ENCODE results near the gene TRUB1.

Gene TRUB1

GRCh38 chr10:114930320-114930719, 7.7 kb upstream of the TRUB1 start:
- Histone ChIP-seq H3K4me1 (ENCODE audit: low read length) (peaks cover 10% of the 10 kb centered on the region), H3K4me2 (ENCODE audit: low read length) (no peak overlapping the region)

GRCh38 chr10:114931072-114931679, 6.8 kb upstream of the TRUB1 start:
- Histone ChIP-seq H3K27me3 (ENCODE audit: low read depth, low read length) (no peaks in the 10 kb centered on the region), H3K79me2 (ENCODE audit: low read length) (no peaks in the 10 kb centered on the region), H3K9me3 (ENCODE audit: insufficient read depth, low read length) (no peaks in the 10 kb centered on the region), H3K4me1 (ENCODE audit: low read length) (peaks cover 2% of the 10 kb centered on the region), H3K9ac (ENCODE audit: low read length) (no peak overlapping the region), H3K4me2 (ENCODE audit: low read length) (no peak overlapping the region), H3K27ac (ENCODE audit: low read length) (no peak overlapping the region), H3K36me3 (replicated peaks; ENCODE audit: low read depth, low read length) (no peaks in the 10 kb centered on the region), H3K4me3 (ENCODE audit: low read length) (no peak overlapping the region), H4K20me1 (ENCODE audit: insufficient read depth, low read length) (no peaks in the 10 kb centered on the region), H2AFZ (ENCODE audit: low read depth, low read length) (no peak overlapping the region)
- TF ChIP-seq CTCF (IDR thresholded peaks at IDR 0.05; ENCODE audit: low read depth, low read length) (no peak), EZH2phosphoT487 (IDR thresholded peaks at IDR 0.05; ENCODE audit: low read depth) (no peak)

More at GRCh38 chr10:114930320-114930719, 7.7 kb upstream of the TRUB1 start:
- H3K9ac ChIP-seq (ENCODE audit: low read length) = no peak overlapping the region
- H4K20me1 ChIP-seq (ENCODE audit: insufficient read depth, low read length) = no peaks in the 10 kb centered on the region
- no peak overlapping the region for H3K27ac ChIP-seq (ENCODE audit: low read length)
- no peak for TF ChIP-seq EZH2phosphoT487 (IDR thresholded peaks at IDR 0.05; ENCODE audit: low read depth)
- no peak for TF ChIP-seq CTCF (IDR thresholded peaks at IDR 0.05; ENCODE audit: low read depth, low read length)
- no peak overlapping the region for H3K4me3 ChIP-seq (ENCODE audit: low read length)
- no peaks in the 10 kb centered on the region for H3K27me3 ChIP-seq (ENCODE audit: low read depth, low read length)
- no peak overlapping the region for H2AFZ ChIP-seq (ENCODE audit: low read depth, low read length)
- H3K79me2 ChIP-seq (ENCODE audit: low read length) = no peaks in the 10 kb centered on the region
- H3K9me3 ChIP-seq (ENCODE audit: insufficient read depth, low read length) = no peaks in the 10 kb centered on the region
- no peaks in the 10 kb centered on the region for H3K36me3 ChIP-seq (replicated peaks; ENCODE audit: low read depth, low read length)

GRCh38 chr10:114932225-114932624, 5.8 kb upstream of the TRUB1 start:
- Histone ChIP-seq H3K27ac (ENCODE audit: low read length) (no peak overlapping the region), H3K36me3 (replicated peaks; ENCODE audit: low read depth, low read length) (no peaks in the 10 kb centered on the region), H3K27me3 (ENCODE audit: low read depth, low read length) (no peaks in the 10 kb centered on the region), H2AFZ (ENCODE audit: low read depth, low read length) (no peak overlapping the region), H4K20me1 (ENCODE audit: insufficient read depth, low read length) (no peaks in the 10 kb centered on the region), H3K9me3 (ENCODE audit: insufficient read depth, low read length) (no peaks in the 10 kb centered on the region), H3K9ac (ENCODE audit: low read length) (no peak overlapping the region), H3K4me2 (ENCODE audit: low read length) (no peak overlapping the region), H3K79me2 (ENCODE audit: low read length) (no peaks in the 10 kb centered on the region), H3K4me1 (ENCODE audit: low read length) (no peaks in the 10 kb centered on the region), H3K4me3 (ENCODE audit: low read length) (no peak overlapping the region)
- TF ChIP-seq CTCF (IDR thresholded peaks at IDR 0.05; ENCODE audit: low read depth, low read length) = no peak
- TF ChIP-seq EZH2phosphoT487 (IDR thresholded peaks at IDR 0.05; ENCODE audit: low read depth) = no peak

- Histone ChIP-seq H3K4me1 (ENCODE audit: low read length) (no peaks in the 10 kb centered on the region), H3K9ac (ENCODE audit: low read length) (no peak overlapping the region), H3K9me3 (ENCODE audit: insufficient read depth, low read length) (no peaks in the 10 kb centered on the region), H3K4me2 (ENCODE audit: low read length) (no peak overlapping the region), H3K27ac (ENCODE audit: low read length) (no peak overlapping the region), H3K36me3 (replicated peaks; ENCODE audit: low read depth, low read length) (no peaks in the 10 kb centered on the region), H2AFZ (ENCODE audit: low read depth, low read length) (no peak overlapping the region), H4K20me1 (ENCODE audit: insufficient read depth, low read length) (no peaks in the 10 kb centered on the region), H3K79me2 (ENCODE audit: low read length) (no peaks in the 10 kb centered on the region), H3K27me3 (ENCODE audit: low read depth, low read length) (no peaks in the 10 kb centered on the region), H3K4me3 (ENCODE audit: low read length) (no peak overlapping the region)
- no peak for TF ChIP-seq CTCF (IDR thresholded peaks at IDR 0.05; ENCODE audit: low read depth, low read length)
- TF ChIP-seq EZH2phosphoT487 (IDR thresholded peaks at IDR 0.05; ENCODE audit: low read depth) = no peak
Measured at GRCh38 chr10:114932945-114933344, 5.0 kb upstream of the TRUB1 start.

All from OCI-LY3 (cell line).